ENCODE measurements around the gene TRABD2B.

Gene TRABD2B

GRCh38 chr1:47852006-47852718, 145.0 kb downstream of the TRABD2B start:
- TF ChIP-seq, protein P1, sequence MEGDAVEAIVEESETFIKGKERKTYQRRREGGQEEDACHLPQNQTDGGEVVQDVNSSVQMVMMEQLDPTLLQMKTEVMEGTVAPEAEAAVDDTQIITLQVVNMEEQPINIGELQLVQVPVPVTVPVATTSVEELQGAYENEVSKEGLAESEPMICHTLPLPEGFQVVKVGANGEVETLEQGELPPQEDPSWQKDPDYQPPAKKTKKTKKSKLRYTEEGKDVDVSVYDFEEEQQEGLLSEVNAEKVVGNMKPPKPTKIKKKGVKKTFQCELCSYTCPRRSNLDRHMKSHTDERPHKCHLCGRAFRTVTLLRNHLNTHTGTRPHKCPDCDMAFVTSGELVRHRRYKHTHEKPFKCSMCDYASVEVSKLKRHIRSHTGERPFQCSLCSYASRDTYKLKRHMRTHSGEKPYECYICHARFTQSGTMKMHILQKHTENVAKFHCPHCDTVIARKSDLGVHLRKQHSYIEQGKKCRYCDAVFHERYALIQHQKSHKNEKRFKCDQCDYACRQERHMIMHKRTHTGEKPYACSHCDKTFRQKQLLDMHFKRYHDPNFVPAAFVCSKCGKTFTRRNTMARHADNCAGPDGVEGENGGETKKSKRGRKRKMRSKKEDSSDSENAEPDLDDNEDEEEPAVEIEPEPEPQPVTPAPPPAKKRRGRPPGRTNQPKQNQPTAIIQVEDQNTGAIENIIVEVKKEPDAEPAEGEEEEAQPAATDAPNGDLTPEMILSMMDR (IDR thresholded peaks at IDR 0.05; ENCODE audit: low read length, missing control alignments): no peak
- no peak for DNase-seq (ENCODE audit: low read depth)
- H3K4me3 ChIP-seq (replicated peaks; ENCODE audit: low read depth, low read length): no peak overlapping the region

- TF ChIP-seq, protein P1 (IDR thresholded peaks at IDR 0.05; ENCODE audit: low read length, missing control alignments): no peak
- no peak for DNase-seq (ENCODE audit: low read depth)
- no peak overlapping the region for H3K4me3 ChIP-seq (replicated peaks; ENCODE audit: low read depth, low read length)
Observed at GRCh38 chr1:47850451-47850850, 146.7 kb downstream of the TRABD2B start.

DNA sequence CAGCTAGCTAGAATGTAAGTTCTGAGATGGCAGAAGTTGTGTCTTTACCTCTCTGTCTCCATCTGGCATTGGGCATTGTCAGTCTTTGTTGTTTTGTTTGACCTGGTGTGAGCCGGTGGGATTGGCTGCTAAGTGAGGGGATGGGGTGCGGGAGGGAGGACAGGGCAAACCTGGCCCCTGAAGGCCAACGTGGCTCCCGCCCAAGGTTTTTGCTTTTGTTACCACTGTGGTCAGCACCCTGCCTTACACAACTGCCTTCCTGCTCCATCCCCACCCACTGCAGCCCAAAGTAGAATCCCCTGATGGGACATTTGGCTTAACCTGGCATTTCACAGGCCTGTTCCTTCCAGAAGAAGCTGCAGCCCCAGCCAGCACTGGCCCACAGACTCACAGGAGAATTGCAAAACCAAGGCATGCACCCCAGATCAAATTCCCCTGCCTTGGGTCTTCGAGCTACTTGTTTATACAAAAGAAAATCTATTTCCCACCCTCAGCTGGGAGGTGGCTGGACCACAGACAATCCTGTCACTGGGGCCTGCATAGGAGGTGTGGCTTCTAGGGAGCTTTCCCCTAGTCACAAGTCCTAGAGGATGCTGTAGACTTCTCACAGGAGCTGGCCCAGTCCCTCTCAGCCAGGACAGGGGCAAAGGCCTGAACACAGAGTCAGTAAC, 147.5 kb downstream of the TRABD2B start:
- no peak overlapping the region for H3K4me3 ChIP-seq (replicated peaks; ENCODE audit: low read depth, low read length)
- TF ChIP-seq, protein P1 (IDR thresholded peaks at IDR 0.05; ENCODE audit: low read length, missing control alignments): no peak
- DNase-seq (ENCODE audit: low read depth): no peak

GRCh38 chr1:47849005-47849521, 148.1 kb downstream of the TRABD2B start:
- no peak for DNase-seq (ENCODE audit: low read depth)
- TF ChIP-seq, protein P1 (IDR thresholded peaks at IDR 0.05; ENCODE audit: low read length, missing control alignments): no peak
- no peak overlapping the region for H3K4me3 ChIP-seq (replicated peaks; ENCODE audit: low read depth, low read length)

DNA sequence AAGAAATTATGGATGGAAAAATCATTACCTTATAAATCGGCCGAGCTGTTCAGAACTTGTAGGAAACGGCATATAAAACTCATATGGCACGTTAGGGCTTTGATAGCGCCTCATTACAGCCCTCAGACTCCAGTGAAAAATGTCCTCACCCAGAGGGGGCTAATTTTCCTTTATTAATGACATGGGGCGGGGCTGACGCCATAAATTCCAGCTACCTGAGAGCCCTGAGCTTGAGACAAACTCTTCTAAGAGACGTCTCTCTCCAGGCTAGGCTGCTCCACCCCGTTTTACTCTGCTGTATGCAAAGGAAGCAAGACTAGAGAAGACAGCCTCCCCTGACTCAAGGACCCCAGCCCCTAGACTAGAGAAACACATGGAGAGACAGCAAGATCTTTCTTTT, 149.4 kb downstream of the TRABD2B start:
- no peak overlapping the region for H3K4me3 ChIP-seq (replicated peaks; ENCODE audit: low read depth, low read length)
- TF ChIP-seq, protein P1 (IDR thresholded peaks at IDR 0.05; ENCODE audit: low read length, missing control alignments): no peak
- DNase-seq (ENCODE audit: low read depth): no peak

DNA sequence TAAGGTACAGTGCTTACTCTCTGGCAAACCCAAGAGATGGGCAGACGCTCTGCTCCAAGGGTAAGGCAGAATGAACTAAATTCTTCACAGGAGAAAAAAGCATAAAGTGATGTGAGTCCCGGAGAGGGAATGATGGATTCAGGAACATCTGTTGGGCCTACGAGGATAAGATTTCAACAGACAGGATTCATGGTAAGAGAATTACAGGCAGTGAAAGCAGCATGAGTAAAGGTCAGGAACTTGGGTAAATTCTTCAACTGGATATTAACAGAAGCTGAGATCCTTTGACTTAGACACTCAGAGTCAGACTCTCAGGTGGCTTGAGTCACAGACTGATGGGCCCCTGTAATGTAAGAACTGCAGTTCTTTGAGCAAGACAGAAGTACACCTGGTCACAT, 152.6 kb downstream of the TRABD2B start:
- H3K4me3 ChIP-seq (replicated peaks; ENCODE audit: low read depth, low read length): no peak overlapping the region
- DNase-seq (ENCODE audit: low read depth): no peak
- TF ChIP-seq, protein P1 (IDR thresholded peaks at IDR 0.05; ENCODE audit: low read length, missing control alignments): no peak

Measured in fibroblast of pulmonary artery (primary cell).